ENCODE measurements around the gene TTC13. TPM values are rescaled to one million over a fixed set of nuclear protein-coding genes. Genes with fewer than 3 reads are reported as not detected.

TTC13 gene
- total RNA-seq, 1 donor from 2014 or later: 17.0 TPM

GRCh38 chr1:230892018-230892491 is 86.6 kb downstream of the TTC13 start:
- no peaks in the 10 kb centered on the region for H3K9me3 ChIP-seq
- no peak overlapping the region for H3K27ac ChIP-seq
- DNase-seq (no peak), ATAC-seq (no peak)
- no peak overlapping the region for H3K4me3 ChIP-seq
- no peak for TF ChIP-seq CTCF (IDR thresholded peaks at IDR 0.05)
- H3K4me1 ChIP-seq: peaks cover 8% of the 10 kb centered on the region
- no peaks in the 10 kb centered on the region for H3K27me3 ChIP-seq (ENCODE audit: low read depth)
- intact Hi-C loops (cut with DNase I): no loop called here
- no peaks in the 10 kb centered on the region for H3K36me3 ChIP-seq

GRCh38 chr1:230891413-230891812 is 87.2 kb downstream of the TTC13 start:
- DNase-seq (no peak), ATAC-seq (no peak)
- H3K9me3 ChIP-seq: no peaks in the 10 kb centered on the region
- intact Hi-C loops (cut with DNase I): no loop called here
- no peaks in the 10 kb centered on the region for H3K27me3 ChIP-seq (ENCODE audit: low read depth)
- TF ChIP-seq CTCF (IDR thresholded peaks at IDR 0.05): no peak
- H3K4me1 ChIP-seq: peaks cover 5% of the 10 kb centered on the region
- no peak overlapping the region for H3K27ac ChIP-seq
- H3K4me3 ChIP-seq: no peak overlapping the region
- no peaks in the 10 kb centered on the region for H3K36me3 ChIP-seq

- DNase-seq: no peak
- H3K9me3 ChIP-seq: peaks cover 8% of the 10 kb centered on the region
- intact Hi-C loops (cut with DNase I): no loop called here
- H3K27ac ChIP-seq: no peak overlapping the region
- no peak overlapping the region for H3K4me3 ChIP-seq
- ATAC-seq: no peak
- no peaks in the 10 kb centered on the region for H3K4me1 ChIP-seq
- TF ChIP-seq CTCF (IDR thresholded peaks at IDR 0.05): no peak
- no peaks in the 10 kb centered on the region for H3K36me3 ChIP-seq
- no peaks in the 10 kb centered on the region for H3K27me3 ChIP-seq (ENCODE audit: low read depth)
Measured at GRCh38 chr1:230884646-230885045, 94.0 kb downstream of the TTC13 start.

GRCh38 chr1:230883967-230884366 is 94.7 kb downstream of the TTC13 start:
- no peak overlapping the region for H3K27ac ChIP-seq
- intact Hi-C loops (cut with DNase I): no loop called here
- H3K36me3 ChIP-seq: no peaks in the 10 kb centered on the region
- H3K27me3 ChIP-seq (ENCODE audit: low read depth): no peaks in the 10 kb centered on the region
- ATAC-seq (no peak), DNase-seq (no peak)
- H3K4me1 ChIP-seq: no peaks in the 10 kb centered on the region
- H3K9me3 ChIP-seq: peaks cover 8% of the 10 kb centered on the region
- H3K4me3 ChIP-seq: no peak overlapping the region
- no peak for TF ChIP-seq CTCF (IDR thresholded peaks at IDR 0.05)

GRCh38 chr1:230879778-230880177 is 98.9 kb downstream of the TTC13 start:
- no peaks in the 10 kb centered on the region for H3K36me3 ChIP-seq
- no peak overlapping the region for H3K4me3 ChIP-seq
- TF ChIP-seq CTCF (IDR thresholded peaks at IDR 0.05): no peak
- no peaks in the 10 kb centered on the region for H3K27me3 ChIP-seq (ENCODE audit: low read depth)
- ATAC-seq (no peak), DNase-seq (no peak)
- no peak overlapping the region for H3K27ac ChIP-seq
- H3K4me1 ChIP-seq: no peaks in the 10 kb centered on the region
- peaks cover 7% of the 10 kb centered on the region for H3K9me3 ChIP-seq
- intact Hi-C loops (cut with DNase I): no loop called here

- no peak for TF ChIP-seq CTCF (IDR thresholded peaks at IDR 0.05)
- no peaks in the 10 kb centered on the region for H3K27me3 ChIP-seq (ENCODE audit: low read depth)
- H3K4me3 ChIP-seq: no peak overlapping the region
- intact Hi-C loops (cut with DNase I): no loop called here
- ATAC-seq (peak; percentile 31 to 47), DNase-seq (no peak)
- no peak overlapping the region for H3K27ac ChIP-seq
- no peaks in the 10 kb centered on the region for H3K36me3 ChIP-seq
- no peaks in the 10 kb centered on the region for H3K9me3 ChIP-seq
- no peaks in the 10 kb centered on the region for H3K4me1 ChIP-seq
Measured at GRCh38 chr1:230878591-230878990, 100.1 kb downstream of the TTC13 start.

Data from lower lobe of right lung (tissue), 2 donors.